ENCODE measurements around the gene ZNF844. TPM values are rescaled to one million over a fixed set of nuclear protein-coding genes. Genes with fewer than 3 reads are reported as not detected.

Gene ZNF844
- total and polyA plus RNA-seq, 12 donors, result 2.3 to 22.5 (median 15.6) TPM

- DNase-seq, result no peak
- TF ChIP-seq CTCF (IDR thresholded peaks at IDR 0.05), result peak in 8 of 9 donors; percentile 10 to 63 (median 59)
- intact Hi-C loops (cut with DNase I), result no loop called here
- no peak overlapping the region for H3K27ac ChIP-seq
- H3K4me3 ChIP-seq, result no peak overlapping the region
- 25% methylated on average over 2 of the region's 2 CpGs for WGBS, 2 donors
- no peak for ATAC-seq
- peaks cover 0 to 10% (median 0%) of the 10 kb centered on the region in 9 donors for H3K36me3 ChIP-seq
- no peaks in the 10 kb centered on the region for H3K27me3 ChIP-seq
- H3K9me3 ChIP-seq, result peaks cover 0 to 39% (median 7%) of the 10 kb centered on the region in 11 donors
- no peaks in the 10 kb centered on the region for H3K4me1 ChIP-seq
These were observed 62.2 kb downstream of the ZNF844 start for GRCh38 chr19:12126707-12127106.

Other genes with a start within 250 kb of the ZNF844 start
- gene ZNF439, start 216.0 kb upstream of the ZNF844 start, total RNA-seq, result 1 to 10 TPM; 2.5 to 4.9 (median 3.9) TPM
- 10 to 100 TPM in 1 of 2 donors, 1 to 10 TPM in 1; 2.6 to 15.4 TPM for gene ZNF439, start 216.0 kb upstream of the ZNF844 start, polyA plus RNA-seq
- 1 to 10 TPM; 1.6 to 5.1 (median 4.3) TPM for gene ZNF69, start 176.9 kb upstream of the ZNF844 start, total RNA-seq
- 1 to 10 TPM; 2.1 to 6.5 TPM for gene ZNF69, start 176.9 kb upstream of the ZNF844 start, polyA plus RNA-seq
- gene ZNF700, start 139.6 kb upstream of the ZNF844 start, total RNA-seq, result 1 to 10 TPM; 2.8 to 5.0 (median 4.4) TPM
- gene ZNF700, start 139.6 kb upstream of the ZNF844 start, polyA plus RNA-seq, result 10 to 100 TPM in 1 of 2 donors, 1 to 10 TPM in 1; 2.4 to 11.3 TPM
- gene ZNF763, start 99.7 kb upstream of the ZNF844 start, total RNA-seq, result 1 to 10 TPM; 1.7 to 7.1 (median 4.8) TPM
- 10 to 100 TPM in 1 of 2 donors, under 1 TPM in 1; 0.87 to 11.0 TPM for gene ZNF763, start 99.7 kb upstream of the ZNF844 start, polyA plus RNA-seq
- gene ZNF433, start 29.1 kb upstream of the ZNF844 start, total RNA-seq, result 1 to 10 TPM; 2.9 to 6.6 (median 4.1) TPM
- 1 to 10 TPM; 2.4 to 9.3 TPM for gene ZNF433, start 29.1 kb upstream of the ZNF844 start, polyA plus RNA-seq
- under 1 TPM in 6 of 10 donors, not detected in 4; 0.21 to 0.48 (median 0.34) TPM for gene ZNF878, start 11.8 kb upstream of the ZNF844 start, total RNA-seq
- under 1 TPM; 0.13 to 0.51 TPM for gene ZNF878, start 11.8 kb upstream of the ZNF844 start, polyA plus RNA-seq
- gene ZNF20, start 75.6 kb downstream of the ZNF844 start, total RNA-seq, result 1 to 10 TPM in 2 of 10 donors, under 1 TPM in 6, not detected in 2; 0.37 to 1.1 (median 0.95) TPM
- gene ZNF20, start 75.6 kb downstream of the ZNF844 start, polyA plus RNA-seq, result 1 to 10 TPM in 1 of 2 donors, under 1 TPM in 1; 0.59 to 1.6 TPM
- 1 to 10 TPM; 3.1 to 8.8 (median 5.9) TPM for gene ZNF625, start 92.0 kb downstream of the ZNF844 start, total RNA-seq
- gene ZNF625, start 92.0 kb downstream of the ZNF844 start, polyA plus RNA-seq, result 1 to 10 TPM in 1 of 2 donors, under 1 TPM in 1; 0.65 to 2.9 TPM
- 1 to 10 TPM; 3.3 to 7.1 (median 4.6) TPM for gene ZNF136, start 98.4 kb downstream of the ZNF844 start, total RNA-seq
- gene ZNF136, start 98.4 kb downstream of the ZNF844 start, polyA plus RNA-seq, result 1 to 10 TPM; 2.0 to 4.8 TPM
- 10 to 100 TPM in 6 of 10 donors, 1 to 10 TPM in 4; 7.5 to 12.7 (median 10.4) TPM for gene ZNF44, start 230.2 kb downstream of the ZNF844 start, total RNA-seq
- 10 to 100 TPM in 1 of 2 donors, 1 to 10 TPM in 1; 6.3 to 16.1 TPM for gene ZNF44, start 230.2 kb downstream of the ZNF844 start, polyA plus RNA-seq